H9 (cell line): ENCODE data around the gene AQP2. TPM values are rescaled to one million over a fixed set of nuclear protein-coding genes. Genes with fewer than 3 reads are reported as not detected.

ENCODE experiments used
- DNase-seq: peaks from one replicate; pipeline ENCODE4 v3.0.0-alpha.2; 2017
- H2AFZ ChIP-seq: one replicate; pipeline ENCODE4 v1.6.1; 2013; ENCODE audit warnings: mild to moderate bottlenecking, low read length, control low read depth, moderate library complexity
- H2AK5ac ChIP-seq: 2 replicates; pipeline ENCODE4 v1.6.1; 2013; ENCODE audit warnings: low read length, control low read depth, mixed read lengths; ENCODE audit not compliant: insufficient read length
- H2BK120ac ChIP-seq: one replicate; pipeline ENCODE4 v1.6.1; 2013; ENCODE audit warnings: low read depth, mild to moderate bottlenecking, low read length, control low read depth, inconsistent platforms; ENCODE audit not compliant: poor library complexity, severe bottlenecking
- H2BK12ac ChIP-seq: 2 replicates; pipeline ENCODE4 v1.6.1; 2013; ENCODE audit warnings: low read length, control low read depth, mixed read lengths, low read depth; ENCODE audit not compliant: insufficient read length
- H2BK15ac ChIP-seq: 2 replicates; pipeline ENCODE4 v1.6.1; 2013; ENCODE audit warnings: low read depth, low read length, control low read depth
- H2BK20ac ChIP-seq: one replicate; pipeline ENCODE4 v1.6.1; 2013; ENCODE audit warnings: low read depth, mild to moderate bottlenecking, low read length, control low read depth, inconsistent platforms; ENCODE audit not compliant: poor library complexity, severe bottlenecking
- H2BK5ac ChIP-seq: 2 replicates; pipeline ENCODE4 v1.6.1; 2013; ENCODE audit warnings: low read length, control low read depth, mixed read lengths; ENCODE audit not compliant: insufficient read length
- H3K14ac ChIP-seq: 2 replicates; pipeline ENCODE4 v1.6.1; 2013; ENCODE audit warnings: low read length, control low read depth; ENCODE audit not compliant: insufficient read depth
- H3K18ac ChIP-seq: 2 replicates; pipeline ENCODE4 v1.6.1; 2013; ENCODE audit warnings: low read depth, mild to moderate bottlenecking, mixed read lengths, low read length, control low read depth; ENCODE audit not compliant: insufficient read length
- H3K23ac ChIP-seq: 2 replicates; pipeline ENCODE4 v1.6.1; 2013; ENCODE audit warnings: low read length, control low read depth, mixed read lengths, low read depth; ENCODE audit not compliant: insufficient read length
- H3K23me2 ChIP-seq: 2 replicates; pipeline ENCODE4 v1.6.1; 2013; ENCODE audit warnings: low read depth, mild to moderate bottlenecking, mixed read lengths, low read length, control low read depth; ENCODE audit not compliant: insufficient read length, poor library complexity, severe bottlenecking
- H3K27ac ChIP-seq: 2 replicates; pipeline ENCODE4 v1.5.1; 2013; ENCODE audit warnings: low read length, control low read depth, mixed read lengths, low read depth; ENCODE audit not compliant: insufficient read length
- H3K27me3 ChIP-seq: 2 replicates; pipeline ENCODE4 v1.6.1; 2013; ENCODE audit warnings: low read length, control low read depth, inconsistent platforms; ENCODE audit not compliant: insufficient read depth
- H3K4ac ChIP-seq: 2 replicates; pipeline ENCODE4 v1.6.1; 2013; ENCODE audit warnings: low read depth, mild to moderate bottlenecking, control low read depth, inconsistent platforms, low read length, moderate library complexity
- H3K4me1 ChIP-seq: 2 replicates; pipeline ENCODE4 v1.6.1; 2013; ENCODE audit warnings: low read length, control low read depth, inconsistent platforms; ENCODE audit not compliant: insufficient read depth
- H3K4me2 ChIP-seq: 2 replicates; pipeline ENCODE4 v1.6.1; 2013; ENCODE audit warnings: low read length, control low read depth, mixed read lengths; ENCODE audit not compliant: insufficient read length, insufficient read depth
- H3K56ac ChIP-seq: 2 replicates; pipeline ENCODE4 v1.6.1; 2013; ENCODE audit warnings: low read depth, mild to moderate bottlenecking, mixed read lengths, low read length, control low read depth; ENCODE audit not compliant: insufficient read length
- H3K79me1 ChIP-seq: 2 replicates; pipeline ENCODE4 v1.6.1; 2013; ENCODE audit warnings: low read depth, mild to moderate bottlenecking, moderate library complexity, low read length, control low read depth, inconsistent platforms; ENCODE audit not compliant: insufficient read depth, poor library complexity, severe bottlenecking
- H3K79me2 ChIP-seq: 2 replicates; pipeline ENCODE4 v1.6.1; 2013; ENCODE audit warnings: low read length, control low read depth, inconsistent platforms; ENCODE audit not compliant: insufficient read depth
- H3K9ac ChIP-seq: 2 replicates; pipeline ENCODE4 v1.6.1; 2013; ENCODE audit warnings: low read length, control low read depth, mixed read lengths; ENCODE audit not compliant: insufficient read length; ENCODE audit errors: extremely low read depth
- H3K9me3 ChIP-seq: one replicate; pipeline ENCODE4 v1.6.1; 2013; ENCODE audit warnings: low read depth, low read length, inconsistent platforms; ENCODE audit not compliant: control insufficient read depth
- H3T11ph ChIP-seq: one replicate; pipeline ENCODE4 v1.6.1; 2013; ENCODE audit warnings: mild to moderate bottlenecking, low read length, control low read depth, inconsistent platforms
- H4K20me1 ChIP-seq: one replicate; pipeline ENCODE4 v1.6.1; 2013; ENCODE audit not compliant: control insufficient read depth, insufficient read length, insufficient read depth
- H4K5ac ChIP-seq: 2 replicates; pipeline ENCODE4 v1.6.1; 2013; ENCODE audit warnings: low read depth, mild to moderate bottlenecking, mixed read lengths, low read length, control low read depth; ENCODE audit not compliant: insufficient read length
- H4K8ac ChIP-seq: replicated peaks from 2 replicates; pipeline ENCODE4 v1.6.1; 2013; ENCODE audit warnings: low read length, control low read depth, mixed read lengths, low read depth; ENCODE audit not compliant: insufficient read length
- H4K91ac ChIP-seq: 2 replicates; pipeline ENCODE4 v1.6.1; 2013; ENCODE audit warnings: low read depth, mild to moderate bottlenecking, moderate library complexity, mixed read lengths, low read length, control low read depth; ENCODE audit not compliant: insufficient read length
- H3K27ac Mint-ChIP-seq, 3 experiments: 2 replicates in 2 of 3; 3 replicates in 1 of 3; pipeline ENCODE4 v1.8.0; 2020 to 2021; ENCODE audit warnings: mixed read lengths in 3 of 3, mild to moderate bottlenecking in 1 of 3, moderate library complexity in 1 of 3
- H3K27me3 Mint-ChIP-seq: 2 replicates; pipeline ENCODE4 v1.8.0; 2021; ENCODE audit warnings: low read depth, mild to moderate bottlenecking, moderate library complexity, mixed read lengths
- H3K36me3 Mint-ChIP-seq, 3 experiments: 2 replicates in 2 of 3; 3 replicates in 1 of 3; pipeline ENCODE4 v1.8.0; 2020 to 2021; ENCODE audit warnings: low read depth in 3 of 3, mixed read lengths in 3 of 3; ENCODE audit not compliant: insufficient read depth in 1 of 3
- H3K4me1 Mint-ChIP-seq, 2 experiments: 2 replicates each; pipeline ENCODE4 v1.8.0; 2020; ENCODE audit warnings: mixed read lengths in 2 of 2
- H3K4me3 Mint-ChIP-seq, 2 experiments: 2 replicates in 1 of 2; 3 replicates in 1 of 2; pipeline ENCODE4 v1.8.0; 2020 to 2021; ENCODE audit warnings: mild to moderate bottlenecking in 2 of 2, mixed read lengths in 2 of 2, moderate library complexity in 1 of 2
- H3K9me3 Mint-ChIP-seq, 2 experiments: 2 replicates in 1 of 2; 3 replicates in 1 of 2; pipeline ENCODE4 v1.8.0; 2020; ENCODE audit warnings: mild to moderate bottlenecking in 2 of 2, mixed read lengths in 2 of 2, moderate library complexity in 1 of 2
- WGBS: extraction: QIAGEN DNeasy Blood & Tissue Kit; methylation state at CpG from one replicate; pipeline ENCODE4 v1.1.7; 2013; ENCODE audit warnings: missing lambda C conversion rate, low lambda C conversion rate, mixed read lengths; ENCODE audit not compliant: insufficient read length; ENCODE audit errors: extremely low coverage; 5-methylcytosine and 5-hydroxymethylcytosine counted together
- total RNA-seq: library from RNA; stranded (reverse); gene quantifications from 2 replicates; pipeline ENCODE4 v1.2.1, GENCODE V29; 2021
- TF ChIP-seq, protein P1 (sequence below): fragments of 200-600 bp; sonication (generic); conservative IDR thresholded peaks from 3 replicates; pipeline ENCODE4 v1.8.0; 2021; ENCODE audit warnings: antibody characterized with exemption, mild to moderate bottlenecking

The AQP2 gene
- total RNA-seq, 1 experiment from 2014 or later: not detected

DNA sequence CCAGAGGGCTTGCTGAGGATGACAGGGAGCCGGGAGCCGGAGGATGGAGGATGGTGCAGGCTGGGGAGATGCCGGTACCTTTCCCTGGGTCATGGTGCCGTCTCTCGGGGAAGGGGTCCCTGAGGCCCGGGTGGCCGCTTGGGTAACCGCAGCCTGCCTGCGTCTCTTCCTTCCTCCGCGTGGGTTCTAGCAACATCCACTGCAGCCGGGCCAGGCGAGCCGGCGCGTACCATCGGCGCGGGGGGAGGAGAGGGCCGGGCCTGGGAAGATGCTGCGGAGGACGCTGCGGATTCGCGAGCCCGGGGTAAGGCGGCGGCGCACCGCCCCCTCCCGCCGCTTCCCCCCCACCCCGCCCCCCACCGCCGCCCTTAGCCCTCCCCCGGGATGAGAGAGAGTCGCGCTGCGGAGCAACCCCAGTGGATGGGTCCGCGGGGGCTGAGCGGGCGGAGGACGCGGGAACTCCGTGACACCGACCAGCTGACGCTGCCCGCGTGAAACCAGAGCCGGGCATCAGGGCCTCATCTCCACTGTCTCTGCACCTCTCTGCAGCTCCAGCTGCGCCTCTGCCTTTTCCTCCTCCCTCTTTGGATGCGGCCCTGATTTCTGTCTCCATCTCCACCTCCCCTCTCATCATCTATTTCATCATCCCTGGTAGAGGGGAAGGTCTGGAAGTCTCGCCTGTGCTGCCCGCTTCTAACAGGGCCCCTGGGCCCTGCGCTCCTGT, 46.7 kb upstream of the AQP2 start, which contains the start of gene FAIM2:
Gene FAIM2, minus strand, starts transcription at position 201 of the 724 bp plus-strand sequence. Its CDS starts 108 bp downstream, at position 93.
- no peak within 1 kb of the TSS for H2AFZ ChIP-seq
- no peak within 1 kb of the TSS for H3K4ac ChIP-seq
- no peaks in the 10 kb centered on the region for H3K23me2 ChIP-seq
- no peak within 1 kb of the TSS for H2BK12ac ChIP-seq
- no peak within 1 kb of the TSS for H3K9ac ChIP-seq
- H4K20me1 ChIP-seq: no peaks in the 10 kb centered on the region
- Mint-ChIP-seq H3K27me3 (peaks cover 65% of the 10 kb centered on the region), H3K9me3 (no peaks in the 10 kb centered on the region), H3K36me3 (no peaks in the 10 kb centered on the region; a peak in 1 of 7 replicates), H3K4me3 (peak within 1 kb of the TSS; percentile 59 to 75), H3K27ac (no peak within 1 kb of the TSS), H3K4me1 (peaks cover 6 to 28% of the 10 kb centered on the region in 2 experiments)
- H3K18ac ChIP-seq: peak within 1 kb of the TSS; percentile 75
- no peaks in the 10 kb centered on the region for H3K79me1 ChIP-seq
- no peaks in the 10 kb centered on the region for H3K79me2 ChIP-seq
- no peak within 1 kb of the TSS for H4K91ac ChIP-seq
- no peak within 1 kb of the TSS for H4K5ac ChIP-seq
- H3K27ac ChIP-seq: no peak within 1 kb of the TSS
- peak within 1 kb of the TSS; percentile 1 for H2BK120ac ChIP-seq
- no peaks in the 10 kb centered on the region for H3K4me1 ChIP-seq
- peak within 1 kb of the TSS; percentile 66 for H3K4me2 ChIP-seq
- no peak within 1 kb of the TSS for H2BK15ac ChIP-seq
- H4K8ac ChIP-seq: no peak within 1 kb of the TSS
- no peaks in the 10 kb centered on the region; the same call in 1 of the 2 replicates for H3K27me3 ChIP-seq
- H3K14ac ChIP-seq: peak within 1 kb of the TSS; percentile 63
- no peak within 1 kb of the TSS for H3T11ph ChIP-seq
- no peaks in the 10 kb centered on the region for H3K9me3 ChIP-seq
- TF ChIP-seq, protein P1, sequence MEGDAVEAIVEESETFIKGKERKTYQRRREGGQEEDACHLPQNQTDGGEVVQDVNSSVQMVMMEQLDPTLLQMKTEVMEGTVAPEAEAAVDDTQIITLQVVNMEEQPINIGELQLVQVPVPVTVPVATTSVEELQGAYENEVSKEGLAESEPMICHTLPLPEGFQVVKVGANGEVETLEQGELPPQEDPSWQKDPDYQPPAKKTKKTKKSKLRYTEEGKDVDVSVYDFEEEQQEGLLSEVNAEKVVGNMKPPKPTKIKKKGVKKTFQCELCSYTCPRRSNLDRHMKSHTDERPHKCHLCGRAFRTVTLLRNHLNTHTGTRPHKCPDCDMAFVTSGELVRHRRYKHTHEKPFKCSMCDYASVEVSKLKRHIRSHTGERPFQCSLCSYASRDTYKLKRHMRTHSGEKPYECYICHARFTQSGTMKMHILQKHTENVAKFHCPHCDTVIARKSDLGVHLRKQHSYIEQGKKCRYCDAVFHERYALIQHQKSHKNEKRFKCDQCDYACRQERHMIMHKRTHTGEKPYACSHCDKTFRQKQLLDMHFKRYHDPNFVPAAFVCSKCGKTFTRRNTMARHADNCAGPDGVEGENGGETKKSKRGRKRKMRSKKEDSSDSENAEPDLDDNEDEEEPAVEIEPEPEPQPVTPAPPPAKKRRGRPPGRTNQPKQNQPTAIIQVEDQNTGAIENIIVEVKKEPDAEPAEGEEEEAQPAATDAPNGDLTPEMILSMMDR: no peak
- WGBS: no CpG with 5 or more reads among the region's 56 CpGs
- H2BK20ac ChIP-seq: no peak within 1 kb of the TSS
- DNase-seq: peak; percentile 62
- no peak within 1 kb of the TSS for H2AK5ac ChIP-seq
- no peak within 1 kb of the TSS for H3K23ac ChIP-seq
- no peak within 1 kb of the TSS for H3K56ac ChIP-seq
- H2BK5ac ChIP-seq: no peak within 1 kb of the TSS
